WTC11 (cell line): ENCODE data around the gene LIN7A. TPM values are rescaled to one million over a fixed set of nuclear protein-coding genes. Genes with fewer than 3 reads are reported as not detected.

Experiments
- ATAC-seq: fragments of 200-7000 bp; cut with Tn5 transposase; 2 replicates; pipeline ENCODE4 v1.10.0; 2021; ENCODE audit warnings: mild to moderate bottlenecking, moderate library complexity
- CTCF ChIA-PET: fragments of 300-600 bp; sonication (Branson Sonifier 250); formaldehyde crosslinking; loops from one replicate; lab custom pipeline; 2021; ENCODE audit warnings: antibody characterized with exemption; lab: Charles Lee
- POLR2A ChIA-PET: fragments of 350-600 bp; sonication (Branson Sonifier 250); formaldehyde crosslinking; loops from one replicate; lab custom pipeline; 2021; ENCODE audit warnings: antibody characterized with exemption; lab: Charles Lee
- DNase-seq: peaks from one replicate; pipeline ENCODE4 v3.0.0; 2021; ENCODE audit warnings: low spot score
- H3K27ac Mint-ChIP-seq: 2 replicates; pipeline ENCODE4 v1.8.0; 2021; ENCODE audit warnings: mixed read lengths
- H3K27me3 Mint-ChIP-seq: 2 replicates; pipeline ENCODE4 v1.8.0; 2021; ENCODE audit warnings: low read depth, mild to moderate bottlenecking, moderate library complexity, mixed read lengths
- H3K36me3 Mint-ChIP-seq: 2 replicates; pipeline ENCODE4 v1.8.0; 2021; ENCODE audit warnings: mixed read lengths
- H3K4me1 Mint-ChIP-seq: 2 replicates; pipeline ENCODE4 v1.8.0; 2022; ENCODE audit warnings: mixed read lengths
- H3K4me3 Mint-ChIP-seq: 2 replicates; pipeline ENCODE4 v1.8.0; 2021; ENCODE audit warnings: mild to moderate bottlenecking, moderate library complexity, mixed read lengths
- H3K9me3 Mint-ChIP-seq: 2 replicates; pipeline ENCODE4 v1.8.0; 2021; ENCODE audit warnings: mixed read lengths
- AR ChIP-seq: fragments of 250-450 bp; sonication (Bioruptor Pico); IDR thresholded peaks from 2 replicates; pipeline ENCODE4 v1.9.0; 2021; ENCODE audit warnings: mild to moderate bottlenecking
- CDX4 ChIP-seq: fragments of 250-450 bp; sonication (Bioruptor Pico); IDR thresholded peaks from 2 replicates; pipeline ENCODE4 v1.9.0; 2021; ENCODE audit warnings: moderate library complexity, mild to moderate bottlenecking, inconsistent platforms, borderline replicate concordance
- CREB1 ChIP-seq: sonication (generic); formaldehyde crosslinking; IDR thresholded peaks from 2 replicates; pipeline ENCODE4 v1.8.0; 2023; ENCODE audit warnings: mild to moderate bottlenecking, missing genetic modification reagents
- CTCF ChIP-seq: fragments of 200-600 bp; IDR thresholded peaks from 2 replicates; pipeline ENCODE4 v1.8.0; 2022; ENCODE audit warnings: antibody characterized with exemption
- E2F5 ChIP-seq: sonication (generic); formaldehyde crosslinking; IDR thresholded peaks from 2 replicates; pipeline ENCODE4 v1.8.1; 2022; ENCODE audit warnings: mild to moderate bottlenecking, moderate library complexity, missing genetic modification reagents
- GABPB1 ChIP-seq: sonication (generic); formaldehyde crosslinking; IDR thresholded peaks from 2 replicates; pipeline ENCODE4 v1.8.1; 2023; ENCODE audit warnings: mild to moderate bottlenecking, missing genetic modification reagents
- GTF2I ChIP-seq: fragments of 250-450 bp; sonication (Bioruptor Pico); conservative IDR thresholded peaks from 2 replicates; pipeline ENCODE4 v1.4.0; 2021; ENCODE audit warnings: mild to moderate bottlenecking
- HMGXB4 ChIP-seq: sonication (generic); formaldehyde crosslinking; IDR thresholded peaks from 2 replicates; pipeline ENCODE4 v1.8.1; 2023; ENCODE audit warnings: mild to moderate bottlenecking, moderate library complexity, missing genetic modification reagents
- NR1H2 ChIP-seq: sonication (generic); formaldehyde crosslinking; IDR thresholded peaks from 2 replicates; pipeline ENCODE4 v1.9.0; 2021; ENCODE audit warnings: mild to moderate bottlenecking, moderate library complexity, missing genetic modification reagents
- PRRX2 ChIP-seq: fragments of 250-450 bp; sonication (Bioruptor Pico); IDR thresholded peaks from 2 replicates; pipeline ENCODE4 v1.8.0; 2021; ENCODE audit warnings: mild to moderate bottlenecking
- RORB ChIP-seq: fragments of 250-450 bp; sonication (Bioruptor Pico); IDR thresholded peaks from 2 replicates; pipeline ENCODE4 v1.9.0; 2021; ENCODE audit warnings: mild to moderate bottlenecking
- ZNF138 ChIP-seq: sonication (generic); formaldehyde crosslinking; conservative IDR thresholded peaks from 2 replicates; pipeline ENCODE4 v1.8.1; 2022; ENCODE audit warnings: mild to moderate bottlenecking, moderate library complexity, missing genetic modification reagents
- ZNF263 ChIP-seq: sonication (generic); formaldehyde crosslinking; IDR thresholded peaks from 2 replicates; pipeline ENCODE4 v1.8.1; 2022; ENCODE audit warnings: low read depth, mild to moderate bottlenecking, moderate library complexity, missing genetic modification reagents
- total RNA-seq: library from RNA; stranded (reverse); gene quantifications from 3 replicates; pipeline ENCODE4 v1.2.3, GENCODE V29; 2021

LIN7A gene
- total RNA-seq, 1 experiment from 2014 or later = 8.5 TPM

GRCh38 chr12:80868576-80868975, 69.2 kb downstream of the LIN7A start (continued):
- TF ChIP-seq ZNF263 (CRISPR knock-in tag) = no peak
- TF ChIP-seq AR (CRISPR knock-in tag) = no peak
- no peak for TF ChIP-seq GTF2I (CRISPR knock-in tag)

- POLR2A ChIA-PET = no interaction called here
These were observed 69.8 kb downstream of the LIN7A start for GRCh38 chr12:80867941-80868340.

More at GRCh38 chr12:80867941-80868340, 69.8 kb downstream of the LIN7A start:
- Mint-ChIP-seq H3K4me1 (peaks cover 5% of the 10 kb centered on the region; the same call in 1 of the 2 replicates), H3K4me3 (no peak overlapping the region), H3K9me3 (no peaks in the 10 kb centered on the region), H3K36me3 (no peaks in the 10 kb centered on the region), H3K27me3 (no peaks in the 10 kb centered on the region), H3K27ac (no peak overlapping the region)
- CTCF ChIA-PET = interaction anchor here (1.7 kb wide), 1 partner anchor 30 kb away, joined by 4 read pairs; no protein-coding TSS in a partner anchor
- ATAC-seq (no peak), DNase-seq (no peak)
- TF ChIP-seq HMGXB4 (CRISPR knock-in tag) (no peak), CREB1 (no peak), PRRX2 (CRISPR knock-in tag) (no peak), ZNF138 (CRISPR knock-in tag) (no peak), E2F5 (CRISPR knock-in tag) (no peak), NR1H2 (CRISPR knock-in tag) (no peak), CDX4 (CRISPR knock-in tag) (no peak), RORB (CRISPR knock-in tag) (no peak), GABPB1 (CRISPR knock-in tag) (no peak), CTCF (no peak)
